Gastrocnemius medialis (tissue), 4 donors: ENCODE results near the gene SIRT6.

Source experiments
- POLR2A ChIP-seq, 2 donors: fragments of 450-650 bp; IDR thresholded peaks; one replicate each; pipeline ENCODE4 v1.6.1; 2017; ENCODE audit warnings: antibody characterized with exemption in 2 of 2, mild to moderate bottlenecking in 2 of 2, moderate library complexity in 2 of 2
- TF ChIP-seq, protein P1 (sequence below), 5 experiments: fragments of 450-650 bp in 3 of 5; fragments of 200-600 bp in 2 of 5; sonication (generic) in 2 of 5; IDR thresholded peaks in 4 of 5; conservative IDR thresholded peaks in 1 of 5; 1 replicate in 4 of 5; 2 replicates in 1 of 5; pipeline ENCODE4 v1.5.1; 2016 to 2019; ENCODE audit warnings: antibody characterized with exemption in 5 of 5, mild to moderate bottlenecking in 3 of 5, moderate library complexity in 3 of 5

- TF ChIP-seq, protein P1, sequence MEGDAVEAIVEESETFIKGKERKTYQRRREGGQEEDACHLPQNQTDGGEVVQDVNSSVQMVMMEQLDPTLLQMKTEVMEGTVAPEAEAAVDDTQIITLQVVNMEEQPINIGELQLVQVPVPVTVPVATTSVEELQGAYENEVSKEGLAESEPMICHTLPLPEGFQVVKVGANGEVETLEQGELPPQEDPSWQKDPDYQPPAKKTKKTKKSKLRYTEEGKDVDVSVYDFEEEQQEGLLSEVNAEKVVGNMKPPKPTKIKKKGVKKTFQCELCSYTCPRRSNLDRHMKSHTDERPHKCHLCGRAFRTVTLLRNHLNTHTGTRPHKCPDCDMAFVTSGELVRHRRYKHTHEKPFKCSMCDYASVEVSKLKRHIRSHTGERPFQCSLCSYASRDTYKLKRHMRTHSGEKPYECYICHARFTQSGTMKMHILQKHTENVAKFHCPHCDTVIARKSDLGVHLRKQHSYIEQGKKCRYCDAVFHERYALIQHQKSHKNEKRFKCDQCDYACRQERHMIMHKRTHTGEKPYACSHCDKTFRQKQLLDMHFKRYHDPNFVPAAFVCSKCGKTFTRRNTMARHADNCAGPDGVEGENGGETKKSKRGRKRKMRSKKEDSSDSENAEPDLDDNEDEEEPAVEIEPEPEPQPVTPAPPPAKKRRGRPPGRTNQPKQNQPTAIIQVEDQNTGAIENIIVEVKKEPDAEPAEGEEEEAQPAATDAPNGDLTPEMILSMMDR (IDR thresholded peaks at IDR 0.05 in 4 of 5, conservative IDR thresholded peaks at IDR 0.05 in 1 of 5), result no peak
- TF ChIP-seq POLR2A (IDR thresholded peaks at IDR 0.05), result no peak
These were observed 3.2 kb upstream of the SIRT6 start for GRCh38 chr19:4185413-4186086.
